GM18511 (cell line): Measurements from ENCODE around the gene CRNN.

Source experiments
- ATAC-seq: cut with Tn5 transposase; IDR thresholded peaks from one replicate; pipeline ENCODE4 v1.9.1; 2021; ENCODE audit warnings: mild to moderate bottlenecking, moderate library complexity; ENCODE audit not compliant: unreplicated experiment

Gene CRNN

GRCh38 chr1:152413909-152414308 is at the start of gene CRNN:
Gene CRNN (minus strand): TSS chr1:152414263. CDS start chr1:152412233, 2,030 bp downstream.
- ATAC-seq = no peak

DNA sequence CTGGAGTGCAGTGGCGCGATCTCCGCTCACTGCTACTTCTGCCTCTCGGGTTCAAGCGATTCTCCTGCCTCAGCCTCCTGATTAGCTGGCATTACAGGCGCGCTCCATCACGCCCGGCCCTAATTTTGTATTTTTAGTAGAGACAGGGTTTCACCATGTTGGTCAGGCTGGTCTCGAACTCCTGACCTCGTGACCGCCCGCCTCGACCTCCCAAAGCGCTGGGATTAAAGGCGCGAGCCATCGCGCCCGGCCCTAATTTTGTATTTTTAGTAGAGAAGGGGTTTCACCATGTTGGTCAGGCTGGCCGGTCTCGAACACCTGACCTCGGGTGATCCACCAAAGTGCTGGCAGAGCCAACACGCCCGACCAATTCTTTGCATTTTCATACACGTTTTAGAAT is 48.6 kb upstream of the CRNN start:
- no peak for ATAC-seq

DNA sequence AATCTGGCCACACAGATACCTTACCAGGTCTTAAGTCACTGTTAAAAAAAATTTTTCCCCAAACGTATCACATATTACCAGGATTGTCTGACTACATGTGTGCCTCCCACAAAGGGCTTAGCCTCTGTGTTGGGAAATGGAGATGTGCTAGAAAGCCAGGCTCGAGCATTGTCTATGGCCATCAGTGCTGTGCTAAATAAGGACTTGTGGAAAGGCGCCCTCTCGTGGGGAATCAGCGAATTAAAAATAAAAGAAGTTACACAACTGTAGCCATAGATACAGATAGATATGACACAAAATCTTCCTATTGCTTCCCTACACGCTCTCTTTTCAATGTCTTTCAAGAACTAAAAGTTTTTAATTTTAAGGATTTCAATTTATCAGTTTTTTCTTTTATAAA is 47.5 kb upstream of the CRNN start:
- ATAC-seq = no peak

- ATAC-seq = no peak
Observed at GRCh38 chr1:152460529-152460899, 46.5 kb upstream of the CRNN start.

GRCh38 chr1:152459596-152460528 is 45.8 kb upstream of the CRNN start:
- peak; percentile 94 for ATAC-seq

DNA sequence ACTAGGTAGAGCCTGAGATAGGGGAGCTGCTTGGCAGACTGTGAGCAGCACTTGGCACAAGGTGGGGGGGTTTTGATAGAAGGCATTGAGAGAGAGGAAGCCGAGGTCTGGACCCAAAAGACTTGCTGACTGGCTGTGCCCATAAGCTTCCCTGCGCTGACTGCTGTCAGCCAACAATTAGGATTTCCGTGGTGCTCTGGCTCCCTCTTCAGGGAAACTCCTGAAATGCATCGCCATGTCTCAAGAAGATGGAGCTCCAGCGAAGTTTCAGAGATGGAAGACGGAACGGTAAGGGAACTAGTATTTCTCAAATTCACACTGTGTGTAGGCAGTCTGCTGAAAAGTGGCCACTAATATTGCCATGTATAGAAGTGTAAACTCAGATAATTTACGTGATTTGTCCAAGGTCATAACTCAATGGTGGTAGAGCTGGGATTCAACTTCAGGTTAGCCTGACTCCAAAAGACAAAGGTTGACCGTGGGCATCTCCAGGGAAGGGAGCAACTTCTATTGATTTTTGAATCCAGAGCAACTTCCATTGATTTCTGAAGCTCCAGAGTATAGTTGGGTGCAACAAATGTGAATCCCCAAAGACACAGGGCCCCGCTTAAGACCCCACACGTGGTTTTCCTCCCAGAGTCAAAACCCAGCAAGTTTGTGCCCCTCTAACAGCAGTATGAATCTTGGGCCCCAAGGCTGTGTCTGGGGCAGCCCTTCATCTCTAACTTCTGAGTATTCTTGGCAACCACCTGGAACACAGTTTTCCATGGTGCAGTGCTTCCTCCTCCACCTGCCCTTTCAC is 44.5 kb upstream of the CRNN start:
- no peak for ATAC-seq

DNA sequence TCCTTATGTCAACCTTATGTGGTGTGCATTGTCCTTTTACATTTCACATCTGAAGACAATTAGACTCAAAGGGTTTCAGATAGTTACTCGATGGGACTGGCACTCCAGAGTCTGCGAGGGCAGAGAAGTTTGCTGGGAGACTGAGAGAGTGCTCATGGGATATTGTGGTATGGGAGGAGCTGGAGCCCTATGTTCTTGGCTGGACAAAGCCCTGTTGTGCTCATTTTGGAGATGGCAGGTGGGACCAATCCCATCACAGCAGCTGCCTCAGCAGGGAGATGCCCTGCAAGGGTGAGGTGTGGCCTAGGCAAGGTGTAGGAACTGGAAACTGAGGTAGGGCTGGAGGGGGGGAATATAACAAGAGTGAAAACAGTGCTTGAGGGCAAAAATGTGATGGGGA is 43.5 kb upstream of the CRNN start:
- ATAC-seq = no peak

GRCh38 chr1:152457071-152457470 is 43.0 kb upstream of the CRNN start:
- ATAC-seq = no peak

- ATAC-seq = no peak
Observed at GRCh38 chr1:152451254-152451653, 37.2 kb upstream of the CRNN start.

DNA sequence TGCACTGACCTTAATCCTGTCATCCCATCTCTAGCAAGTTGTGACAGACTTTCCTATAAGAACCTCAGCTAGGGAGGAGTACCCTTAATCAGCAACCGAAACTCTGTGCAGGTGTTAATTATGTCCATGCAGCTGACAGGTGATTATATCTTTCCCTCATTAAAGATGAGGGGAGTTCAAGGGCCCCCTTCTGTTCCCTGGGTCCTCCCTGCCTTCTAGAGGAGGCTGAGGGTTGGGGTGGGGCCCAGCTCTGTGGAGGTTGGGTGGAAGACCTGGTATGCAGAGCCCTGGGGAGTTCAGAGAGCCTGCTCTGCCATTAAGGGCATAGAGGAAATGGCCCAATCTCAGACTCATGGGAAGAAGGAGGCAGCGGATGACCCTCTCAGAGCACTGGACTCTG is 35.6 kb upstream of the CRNN start:
- ATAC-seq = no peak

- no peak for ATAC-seq
Observed at GRCh38 chr1:152448496-152448895, 34.4 kb upstream of the CRNN start.

DNA sequence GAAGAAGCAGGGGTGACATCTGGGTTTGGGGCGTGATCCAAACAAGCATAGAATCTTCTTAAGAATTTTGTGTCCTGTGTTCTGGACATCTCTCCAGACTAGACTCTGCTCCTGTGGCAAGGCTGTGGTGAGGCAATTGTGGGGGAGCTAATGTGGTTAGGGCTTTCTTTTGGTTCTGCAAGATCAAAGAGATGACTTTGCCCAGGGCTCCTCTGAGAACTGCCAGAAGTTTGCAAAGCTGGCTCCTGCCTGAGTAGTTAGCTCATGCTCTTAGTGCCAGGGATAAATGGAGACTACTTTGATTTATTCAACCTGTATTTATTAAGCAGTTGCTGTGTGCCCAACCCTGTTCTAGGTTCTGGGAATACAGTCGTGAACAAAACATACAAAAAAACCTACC is 34.0 kb upstream of the CRNN start:
- ATAC-seq = no peak

DNA sequence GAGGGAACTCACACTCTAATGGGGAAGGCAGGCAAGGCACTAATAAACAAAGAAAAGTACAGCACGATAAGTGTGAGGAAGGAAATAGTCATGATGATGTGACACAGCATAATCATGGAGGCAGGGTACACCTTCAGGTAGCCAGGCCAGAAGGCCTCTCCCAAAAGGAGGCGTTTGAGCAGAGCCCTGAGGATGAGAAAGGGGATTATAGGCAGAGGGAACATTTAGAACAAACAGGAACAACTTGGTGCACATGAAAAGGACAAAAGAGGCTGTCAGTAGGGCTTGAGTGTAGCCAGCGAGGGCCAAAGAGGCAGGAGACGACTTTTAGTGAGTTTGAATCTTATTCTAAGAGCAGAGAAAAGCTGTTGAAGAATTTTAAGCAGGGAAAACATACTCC is 33.4 kb upstream of the CRNN start:
- ATAC-seq = no peak

GRCh38 chr1:152444045-152444444 is 30.0 kb upstream of the CRNN start:
- no peak for ATAC-seq

DNA sequence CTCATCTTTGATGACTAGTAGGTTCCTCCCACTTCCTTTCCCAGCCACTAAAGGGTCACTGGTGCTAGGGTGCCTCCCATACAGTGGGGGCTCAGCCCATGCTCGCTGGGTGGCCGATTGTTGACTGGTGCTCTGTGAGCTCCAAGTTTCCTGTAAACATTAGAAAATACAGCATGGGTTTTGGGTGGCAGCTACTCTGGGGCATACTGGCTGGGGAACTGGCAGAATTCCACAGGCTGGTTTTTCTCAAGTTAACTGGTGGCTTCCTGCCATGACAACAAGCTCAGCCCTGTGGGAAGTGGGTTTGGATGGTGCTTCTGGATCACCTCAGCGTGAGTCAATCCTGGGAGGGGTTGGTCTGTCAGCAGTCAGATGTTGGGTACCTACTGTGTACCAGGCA is 28.7 kb upstream of the CRNN start:
- no peak for ATAC-seq

DNA sequence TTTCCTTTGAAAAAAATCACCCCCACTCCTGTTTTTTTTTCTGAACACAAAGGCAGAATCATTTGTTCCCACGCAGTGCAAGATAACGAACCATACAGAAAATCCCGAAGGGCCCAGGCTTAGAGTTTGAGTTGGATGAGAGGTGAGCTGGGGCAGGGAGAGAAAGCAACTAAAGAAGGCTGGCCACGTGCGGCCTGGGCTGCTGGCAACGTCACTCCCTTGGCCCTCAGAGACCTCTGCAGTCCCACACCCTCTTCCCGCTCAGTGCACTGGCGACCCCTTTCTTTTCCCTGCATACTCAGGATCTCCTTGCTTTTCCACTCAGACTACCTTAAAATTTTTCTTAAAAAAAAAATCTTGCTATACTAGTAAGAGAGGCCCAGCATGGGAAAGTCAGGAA is 28.2 kb upstream of the CRNN start:
- ATAC-seq = no peak

- no peak for ATAC-seq
Observed at GRCh38 chr1:152441756-152442155, 27.7 kb upstream of the CRNN start.

GRCh38 chr1:152440635-152441471 is 26.8 kb upstream of the CRNN start:
- ATAC-seq = peak; percentile 98

DNA sequence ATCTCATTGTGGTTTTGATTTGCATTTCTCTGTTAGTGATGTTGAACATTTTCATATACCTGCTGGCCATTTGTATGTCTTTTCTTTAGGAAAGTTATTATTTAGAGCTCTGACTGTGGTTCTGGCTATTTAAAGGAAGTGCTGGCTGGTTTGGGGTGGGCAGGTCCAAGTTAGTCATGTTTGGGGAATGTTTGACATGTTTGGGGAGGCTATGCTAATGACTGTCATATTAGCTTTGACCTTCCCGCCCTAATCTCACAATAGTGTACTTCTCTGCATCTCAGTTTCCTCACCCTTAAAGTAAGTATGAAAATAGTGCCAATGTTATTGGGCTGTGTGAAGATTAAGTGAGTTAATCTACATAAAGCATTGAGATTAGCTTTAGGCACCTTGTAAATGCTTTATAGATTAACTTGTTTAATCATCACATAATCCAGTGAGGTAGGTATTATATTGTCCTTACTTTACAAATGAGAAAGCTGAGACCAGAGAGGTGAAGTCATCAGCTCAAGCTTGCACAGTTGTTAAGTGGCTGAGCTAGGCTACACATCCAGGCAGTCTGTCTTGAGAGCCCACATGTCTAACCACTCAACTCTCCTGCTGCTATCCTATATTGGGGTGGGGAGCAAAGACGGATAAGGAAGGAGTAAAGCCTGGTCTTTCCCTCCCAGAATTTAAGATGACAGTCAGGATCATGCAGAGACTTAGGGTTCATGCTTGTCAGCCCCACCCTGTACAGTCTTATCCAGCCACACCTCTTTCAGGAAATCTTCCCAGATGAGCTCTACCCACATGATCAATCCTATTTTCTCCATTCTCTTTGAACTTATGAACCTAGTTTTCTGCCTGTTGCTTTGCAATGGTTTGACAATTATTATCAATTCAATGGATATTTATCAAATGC is 22.8 kb upstream of the CRNN start:
- no peak for ATAC-seq

GRCh38 chr1:152427458-152427857 is 13.4 kb upstream of the CRNN start:
- ATAC-seq = no peak
